Activated T-helper 2 cell treated with anti-CD3 and anti-CD28 coated beads, Interferon-gamma antibody, Interleukin-2, Interleukin-4, amounts not matched to agents 10 μg/mL and 5 μg/mL and 100 μg/mL, durations not matched to agents 14 hours and 24 hours and 36 hours (primary cell): Measurements from ENCODE around the gene DSCAM. TPM values are rescaled to one million over a fixed set of nuclear protein-coding genes. Genes with fewer than 3 reads are reported as not detected.

Source experiments
- DNase-seq: peaks from one replicate; pipeline ENCODE4 v3.0.0; 2021; ENCODE audit warnings: low spot score
- H3K27ac Mint-ChIP-seq: one replicate; pipeline ENCODE4 v1.8.0; 2021; ENCODE audit warnings: mixed read lengths
- H3K27me3 Mint-ChIP-seq: one replicate; pipeline ENCODE4 v1.8.0; 2021; ENCODE audit warnings: low read depth, mixed read lengths
- H3K36me3 Mint-ChIP-seq: one replicate; pipeline ENCODE4 v1.8.0; 2021; ENCODE audit warnings: low read depth, mixed read lengths
- H3K4me1 Mint-ChIP-seq: one replicate; pipeline ENCODE4 v1.8.0; 2021; ENCODE audit warnings: low read depth, mixed read lengths
- H3K4me3 Mint-ChIP-seq: one replicate; pipeline ENCODE4 v1.8.0; 2021; ENCODE audit warnings: low read depth, mild to moderate bottlenecking, moderate library complexity, mixed read lengths
- H3K9me3 Mint-ChIP-seq: one replicate; pipeline ENCODE4 v1.8.0; 2021; ENCODE audit warnings: mixed read lengths
- intact Hi-C: fragments of 100-400 bp; cut with micrococcal nuclease; formaldehyde crosslinking; loops from one replicate; pipeline ENCODE4 v1.15.1; 2023
- total RNA-seq: library from RNA; stranded (reverse); gene quantifications from 2 replicates; pipeline ENCODE4 v1.2.3, GENCODE V29; 2022

Gene DSCAM
- total RNA-seq, 1 donor from 2014 or later = not detected

DNA sequence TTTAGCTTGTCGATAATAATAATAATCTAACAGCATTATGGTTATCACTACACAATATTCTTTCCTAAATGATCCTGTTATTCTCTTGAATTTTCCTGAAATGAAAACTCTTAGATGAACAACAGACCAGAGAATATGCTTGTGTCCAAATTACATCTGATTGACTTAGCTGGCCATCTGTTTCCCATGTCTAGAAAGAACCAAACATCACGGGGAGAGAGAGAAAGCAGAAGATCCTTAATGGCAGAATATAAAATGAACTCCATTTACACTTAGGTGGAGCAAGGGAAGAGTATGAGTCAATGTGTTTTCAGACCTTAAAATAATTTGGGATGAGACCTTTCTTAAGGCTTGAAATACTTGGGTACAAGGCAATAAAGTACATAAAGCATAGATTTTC is 162.2 kb downstream of the DSCAM start:
- Mint-ChIP-seq H3K9me3 (peaks cover 12% of the 10 kb centered on the region), H3K36me3 (no peaks in the 10 kb centered on the region), H3K27me3 (no peaks in the 10 kb centered on the region), H3K4me1 (no peaks in the 10 kb centered on the region), H3K4me3 (no peak overlapping the region), H3K27ac (no peak overlapping the region)
- no peak for DNase-seq
- intact Hi-C loops = no loop called here

DNA sequence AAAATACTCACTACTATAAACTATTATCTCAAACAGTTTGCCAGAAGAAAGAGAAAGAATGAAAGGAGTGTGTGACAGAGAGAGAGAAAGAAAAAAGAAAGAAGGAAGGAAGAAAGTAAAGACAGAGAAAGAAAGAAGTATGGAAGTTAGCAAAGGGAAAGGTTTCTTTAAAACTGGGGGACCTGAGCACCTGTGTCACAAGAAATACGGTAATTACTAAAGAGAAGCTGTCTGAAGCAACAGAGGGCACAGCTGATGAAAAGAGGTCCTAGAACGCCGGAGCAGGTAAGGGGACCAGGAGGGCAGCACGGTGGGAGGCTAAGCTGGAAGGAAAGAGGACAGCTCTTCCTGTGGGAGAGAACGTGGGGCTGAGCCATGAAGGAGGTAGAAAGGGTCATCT is 163.6 kb downstream of the DSCAM start:
- H3K4me1 Mint-ChIP-seq = no peaks in the 10 kb centered on the region
- no peaks in the 10 kb centered on the region for H3K27me3 Mint-ChIP-seq
- no peak for DNase-seq
- intact Hi-C loops = no loop called here
- H3K36me3 Mint-ChIP-seq = no peaks in the 10 kb centered on the region
- peaks cover 12% of the 10 kb centered on the region for H3K9me3 Mint-ChIP-seq
- H3K4me3 Mint-ChIP-seq = no peak overlapping the region
- H3K27ac Mint-ChIP-seq = no peak overlapping the region

DNA sequence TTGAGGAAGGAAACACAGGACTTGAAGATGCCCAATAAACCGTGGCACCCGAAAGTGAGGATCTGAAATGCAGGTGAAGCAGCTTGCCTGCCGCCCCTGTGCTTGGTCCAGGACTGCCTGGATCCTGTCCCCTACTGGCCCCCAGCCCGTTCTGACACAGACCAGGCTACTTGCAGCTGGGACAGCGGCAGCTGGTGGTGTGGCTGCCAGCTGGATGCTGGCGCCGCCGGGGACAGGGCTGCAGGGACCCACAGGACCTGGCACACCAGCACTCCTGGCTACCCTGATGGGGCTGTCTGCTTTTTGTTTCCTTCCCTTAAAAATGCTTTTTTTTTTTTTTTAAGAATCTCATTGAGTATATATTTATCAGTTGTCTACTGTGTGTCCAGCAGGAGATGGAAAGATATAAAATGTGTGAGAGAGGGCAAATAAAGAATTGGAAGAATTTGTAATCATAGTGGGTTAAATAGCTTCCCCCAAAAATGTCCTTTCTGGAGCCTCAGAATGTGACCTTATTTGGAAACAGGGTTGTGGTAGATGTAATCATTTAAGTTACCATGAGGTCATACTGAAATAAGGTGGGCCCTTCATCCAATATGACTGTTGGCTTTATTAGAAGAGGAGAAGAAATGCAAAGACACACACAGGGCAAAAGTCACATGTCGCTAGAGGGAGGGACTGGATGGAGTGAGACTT is 165.6 kb downstream of the DSCAM start:
- H3K36me3 Mint-ChIP-seq = no peaks in the 10 kb centered on the region
- H3K4me3 Mint-ChIP-seq = no peak overlapping the region
- no peaks in the 10 kb centered on the region for H3K27me3 Mint-ChIP-seq
- H3K9me3 Mint-ChIP-seq = peaks cover 12% of the 10 kb centered on the region
- intact Hi-C loops = no loop called here
- H3K27ac Mint-ChIP-seq = no peak overlapping the region
- H3K4me1 Mint-ChIP-seq = no peaks in the 10 kb centered on the region
- no peak for DNase-seq

DNA sequence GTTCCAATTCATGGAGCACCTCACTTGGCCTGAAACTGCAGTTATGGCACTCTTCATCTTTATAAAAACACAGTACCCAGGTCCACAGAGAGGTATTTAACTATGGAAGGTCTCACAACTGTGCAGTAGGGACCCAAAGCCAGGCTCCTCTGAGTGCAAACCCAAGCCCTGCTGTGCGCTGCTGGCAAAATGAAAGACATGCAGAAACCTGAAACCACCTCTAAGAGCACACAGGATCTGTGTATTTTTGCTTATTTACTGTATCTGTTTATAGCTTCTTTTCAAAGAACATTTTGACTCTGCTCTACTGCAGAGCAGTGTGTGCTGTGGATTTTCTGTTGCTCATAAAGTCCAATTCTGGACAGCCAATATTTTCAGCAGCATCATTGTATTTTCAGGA is 166.6 kb downstream of the DSCAM start:
- Mint-ChIP-seq H3K27me3 (no peaks in the 10 kb centered on the region), H3K27ac (no peak overlapping the region), H3K4me1 (no peaks in the 10 kb centered on the region), H3K4me3 (no peak overlapping the region), H3K9me3 (peaks cover 12% of the 10 kb centered on the region), H3K36me3 (no peaks in the 10 kb centered on the region)
- no peak for DNase-seq
- intact Hi-C loops = no loop called here

DNA sequence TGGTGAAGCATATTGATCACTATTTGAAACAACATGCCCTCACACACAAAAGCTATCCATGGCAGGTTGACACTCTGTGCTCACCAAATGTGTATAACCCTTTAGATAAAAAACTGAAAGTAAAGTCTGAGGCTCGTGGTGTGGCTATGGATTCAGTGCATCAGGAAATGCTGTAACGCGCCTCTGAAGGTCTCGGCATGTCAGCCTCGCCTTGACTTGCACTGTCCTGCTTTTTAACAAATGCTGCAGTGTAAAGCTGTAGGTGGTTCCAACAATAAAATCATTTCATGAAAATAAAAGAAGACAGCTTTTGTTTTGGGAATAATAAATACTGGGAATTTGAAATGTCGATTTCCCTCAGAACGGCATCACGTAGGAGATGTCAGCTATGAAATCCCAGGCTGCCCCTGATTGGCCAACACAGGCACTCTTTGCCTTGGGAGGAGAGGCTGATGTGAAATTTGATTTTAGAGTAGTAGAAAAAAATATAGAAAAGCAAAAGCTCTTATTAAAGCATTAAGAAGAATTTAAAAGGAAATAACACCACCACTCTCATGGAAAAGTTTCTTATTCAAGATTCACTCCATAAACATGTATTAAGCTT is 168.2 kb downstream of the DSCAM start:
- no peaks in the 10 kb centered on the region for H3K36me3 Mint-ChIP-seq
- H3K27ac Mint-ChIP-seq = no peak overlapping the region
- intact Hi-C loops = no loop called here
- H3K9me3 Mint-ChIP-seq = peaks cover 12% of the 10 kb centered on the region
- no peaks in the 10 kb centered on the region for H3K27me3 Mint-ChIP-seq
- no peaks in the 10 kb centered on the region for H3K4me1 Mint-ChIP-seq
- H3K4me3 Mint-ChIP-seq = no peak overlapping the region
- DNase-seq = no peak

DNA sequence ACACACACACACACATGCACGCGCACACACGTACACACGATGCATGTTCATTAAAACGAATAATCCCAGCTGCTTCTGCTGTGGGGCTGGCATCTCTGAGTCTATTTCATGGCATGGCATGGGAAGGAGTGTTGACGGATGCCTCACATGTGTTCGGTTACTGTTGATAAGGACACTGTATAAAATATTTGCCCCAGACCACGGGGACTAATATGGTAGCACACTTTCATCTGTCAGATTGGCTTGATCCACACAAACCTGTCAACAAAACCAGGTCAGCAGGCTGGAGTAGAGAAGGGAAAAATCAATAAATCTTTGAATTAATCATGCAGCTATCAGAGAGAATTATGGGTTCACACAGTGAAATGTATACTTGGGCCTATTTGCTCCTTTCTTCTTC is 171.9 kb downstream of the DSCAM start:
- intact Hi-C loops = no loop called here
- H3K27me3 Mint-ChIP-seq = no peaks in the 10 kb centered on the region
- no peaks in the 10 kb centered on the region for H3K4me1 Mint-ChIP-seq
- no peak overlapping the region for H3K4me3 Mint-ChIP-seq
- no peak for DNase-seq
- no peaks in the 10 kb centered on the region for H3K9me3 Mint-ChIP-seq
- H3K27ac Mint-ChIP-seq = no peak overlapping the region
- no peaks in the 10 kb centered on the region for H3K36me3 Mint-ChIP-seq

DNA sequence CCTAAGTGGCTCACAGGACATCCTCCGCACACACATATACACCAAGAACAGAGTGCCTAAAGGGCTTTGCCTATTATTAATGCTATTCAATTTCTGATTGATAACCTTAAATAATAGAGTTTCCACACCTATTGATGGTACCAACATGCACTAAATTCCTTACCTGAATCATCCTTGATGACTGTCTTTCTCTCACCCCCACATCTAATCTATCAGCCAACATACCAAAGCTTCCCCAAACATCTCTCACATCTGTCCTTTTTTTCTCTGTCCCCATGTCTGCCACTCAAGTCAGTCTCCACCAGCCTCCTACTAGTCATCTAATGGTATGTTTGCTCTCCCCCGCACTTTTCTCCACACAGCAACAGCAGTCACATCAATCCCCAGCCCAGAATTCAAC is 174.4 kb downstream of the DSCAM start:
- Mint-ChIP-seq H3K36me3 (no peaks in the 10 kb centered on the region), H3K9me3 (no peaks in the 10 kb centered on the region), H3K4me3 (no peak overlapping the region), H3K27me3 (no peaks in the 10 kb centered on the region), H3K27ac (no peak overlapping the region), H3K4me1 (no peaks in the 10 kb centered on the region)
- no peak for DNase-seq
- intact Hi-C loops = no loop called here

DNA sequence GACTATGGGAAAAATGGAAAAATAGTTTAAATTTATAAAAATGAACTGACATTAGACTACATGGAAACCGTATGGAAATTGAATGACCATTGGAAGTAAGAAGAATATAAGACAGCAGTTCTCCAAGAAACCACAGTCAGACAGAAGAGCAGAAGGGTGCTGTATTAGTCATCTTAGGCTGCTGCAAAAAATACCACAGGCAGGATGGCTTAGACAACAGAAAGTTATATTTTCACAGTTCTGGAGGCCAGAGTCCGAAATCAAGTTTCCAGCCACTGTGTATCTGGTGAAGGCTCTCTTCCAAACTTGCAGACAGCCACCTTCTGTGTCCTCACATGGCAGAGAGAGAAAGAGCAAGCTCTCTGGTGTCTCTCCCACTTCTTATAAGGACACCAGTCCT is 175.2 kb downstream of the DSCAM start:
- DNase-seq = no peak
- Mint-ChIP-seq H3K4me1 (no peaks in the 10 kb centered on the region), H3K4me3 (no peak overlapping the region), H3K36me3 (no peaks in the 10 kb centered on the region), H3K9me3 (peaks cover 4% of the 10 kb centered on the region), H3K27ac (no peak overlapping the region), H3K27me3 (no peaks in the 10 kb centered on the region)
- intact Hi-C loops = no loop called here

DNA sequence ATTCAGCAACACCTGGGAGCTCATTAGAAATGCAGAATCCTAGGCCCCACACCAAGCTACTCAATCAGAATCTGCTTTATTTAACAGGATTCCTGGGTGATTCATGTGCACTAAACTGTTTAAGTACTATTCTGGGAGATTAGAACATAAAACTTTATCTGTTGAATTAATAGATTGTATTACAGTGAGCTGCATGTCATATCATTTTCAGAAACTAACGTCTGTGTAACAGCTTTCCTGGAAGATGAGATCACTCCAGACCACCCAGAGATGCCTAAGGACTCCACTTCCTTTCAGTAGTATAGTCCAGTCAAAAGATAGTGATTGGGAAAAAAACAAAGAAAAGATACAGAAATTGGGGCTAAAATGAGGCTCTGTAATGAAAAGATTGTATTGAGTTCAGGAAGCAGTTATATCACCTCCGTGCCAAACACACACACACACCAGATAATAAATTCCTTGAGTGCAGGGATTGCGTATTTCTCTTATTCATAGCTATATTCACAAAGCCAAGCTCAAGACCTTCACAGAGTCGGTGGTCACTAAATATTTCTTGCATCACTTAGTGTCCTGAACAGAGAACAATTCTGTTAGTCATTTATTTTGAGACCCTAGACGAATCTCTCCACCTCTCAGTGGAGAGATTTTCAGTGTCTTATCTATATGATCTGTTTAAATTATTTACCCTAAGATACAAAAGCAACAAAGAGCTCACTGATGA is 178.2 kb downstream of the DSCAM start:
- Mint-ChIP-seq H3K27me3 (no peaks in the 10 kb centered on the region), H3K4me1 (no peaks in the 10 kb centered on the region), H3K27ac (no peak overlapping the region), H3K9me3 (peaks cover 4% of the 10 kb centered on the region), H3K36me3 (no peaks in the 10 kb centered on the region), H3K4me3 (no peak overlapping the region)
- intact Hi-C loops = no loop called here
- no peak for DNase-seq

DNA sequence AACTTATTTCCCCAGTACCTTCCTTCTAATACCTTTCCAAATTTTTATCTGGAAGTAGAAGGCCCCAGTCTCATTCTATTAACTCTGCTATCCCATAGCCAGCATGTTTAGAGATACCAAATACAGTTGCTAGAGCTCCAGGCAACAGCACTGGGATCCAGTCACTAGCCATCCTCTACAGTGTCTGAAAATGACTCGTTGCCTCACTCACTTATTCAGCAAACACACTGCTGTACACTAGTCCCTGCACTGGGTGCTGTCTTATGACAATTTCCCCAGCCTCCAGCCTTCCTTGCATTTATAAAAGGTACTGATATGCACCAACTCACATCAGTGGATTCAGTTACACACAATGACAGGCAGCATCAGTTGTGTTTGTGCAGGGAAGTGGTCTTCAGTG is 179.0 kb downstream of the DSCAM start:
- intact Hi-C loops = no loop called here
- no peak overlapping the region for H3K4me3 Mint-ChIP-seq
- peaks cover 4% of the 10 kb centered on the region for H3K9me3 Mint-ChIP-seq
- H3K4me1 Mint-ChIP-seq = no peaks in the 10 kb centered on the region
- no peaks in the 10 kb centered on the region for H3K36me3 Mint-ChIP-seq
- no peak overlapping the region for H3K27ac Mint-ChIP-seq
- H3K27me3 Mint-ChIP-seq = no peaks in the 10 kb centered on the region
- no peak for DNase-seq

DNA sequence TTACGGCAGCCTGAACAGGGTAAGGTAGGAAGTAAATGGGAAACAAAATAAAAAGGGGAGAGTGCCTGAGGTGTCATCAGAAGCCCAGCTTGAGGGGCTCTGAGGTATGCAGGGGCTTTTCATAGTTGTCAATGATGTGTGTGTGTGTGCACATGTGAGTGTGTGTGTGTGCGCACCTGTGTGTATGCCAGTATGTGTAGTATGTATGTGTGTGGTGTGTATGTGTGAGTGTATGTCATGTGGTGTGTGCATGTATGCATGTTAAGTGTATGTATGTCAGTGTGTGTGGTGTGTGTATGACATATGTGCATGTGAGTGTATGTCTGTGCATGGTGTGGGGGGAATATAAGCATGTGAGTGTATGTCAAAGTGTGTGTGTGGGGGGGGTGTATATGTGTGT is 184.1 kb downstream of the DSCAM start:
- Mint-ChIP-seq H3K4me3 (no peak overlapping the region), H3K27me3 (no peaks in the 10 kb centered on the region), H3K36me3 (no peaks in the 10 kb centered on the region), H3K9me3 (peaks cover 10% of the 10 kb centered on the region), H3K4me1 (no peaks in the 10 kb centered on the region), H3K27ac (no peak overlapping the region)
- intact Hi-C loops = no loop called here
- DNase-seq = no peak

DNA sequence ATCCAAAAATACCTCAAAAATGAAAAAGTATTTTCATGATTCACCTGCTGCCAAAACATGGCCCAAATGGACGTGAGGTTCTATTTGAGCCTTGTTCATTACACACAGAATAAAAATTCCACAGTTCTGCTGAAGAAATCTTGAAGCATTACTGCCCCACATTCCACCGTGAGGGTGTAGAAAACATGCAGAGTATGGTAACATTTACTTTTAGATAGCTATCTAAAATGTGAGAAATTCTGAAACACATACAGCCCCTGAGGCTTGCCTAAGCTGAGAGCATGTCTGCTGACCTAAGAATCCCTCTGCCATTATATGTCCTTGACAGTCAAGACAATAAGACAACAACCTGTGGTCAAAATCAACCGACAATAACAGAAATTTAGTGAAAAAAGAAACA is 186.5 kb downstream of the DSCAM start:
- intact Hi-C loops = no loop called here
- no peaks in the 10 kb centered on the region for H3K4me1 Mint-ChIP-seq
- H3K27ac Mint-ChIP-seq = no peak overlapping the region
- H3K9me3 Mint-ChIP-seq = peaks cover 13% of the 10 kb centered on the region
- no peaks in the 10 kb centered on the region for H3K36me3 Mint-ChIP-seq
- no peaks in the 10 kb centered on the region for H3K27me3 Mint-ChIP-seq
- DNase-seq = no peak
- no peak overlapping the region for H3K4me3 Mint-ChIP-seq

DNA sequence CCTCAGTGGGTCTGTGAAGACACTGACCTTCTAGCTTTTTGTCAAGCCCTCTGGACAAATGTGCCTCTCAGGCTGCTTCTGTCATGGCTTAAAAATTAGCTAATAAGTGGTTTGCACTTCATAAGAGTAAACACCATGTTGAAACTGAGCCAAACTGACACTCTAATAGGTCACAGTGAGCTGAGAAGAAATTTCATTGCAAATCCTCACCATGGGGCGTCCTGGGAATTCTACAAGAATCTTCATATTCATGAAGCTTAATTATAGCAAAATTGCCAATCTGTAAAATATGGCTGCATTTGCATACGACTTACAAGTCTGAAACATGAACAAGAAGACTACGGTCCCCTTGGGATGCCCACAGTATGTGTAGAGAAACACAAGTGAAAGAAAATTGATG is 188.6 kb downstream of the DSCAM start:
- H3K27ac Mint-ChIP-seq = no peak overlapping the region
- H3K36me3 Mint-ChIP-seq = no peaks in the 10 kb centered on the region
- H3K9me3 Mint-ChIP-seq = peaks cover 13% of the 10 kb centered on the region
- DNase-seq = no peak
- no peaks in the 10 kb centered on the region for H3K27me3 Mint-ChIP-seq
- no peak overlapping the region for H3K4me3 Mint-ChIP-seq
- intact Hi-C loops = no loop called here
- H3K4me1 Mint-ChIP-seq = no peaks in the 10 kb centered on the region
